CD4-positive, CD25-positive, alpha-beta regulatory T cell (primary cell): ENCODE data around the gene LRRC8D. TPM values are rescaled to one million over a fixed set of nuclear protein-coding genes. Genes with fewer than 3 reads are reported as not detected.

Experiments used
- ATAC-seq, 2 donors: fragments of 150-1000 bp; cut with Tn5 transposase; one replicate each; pipeline ENCODE4 v1.10.0; 2021; ENCODE audit warnings: low read depth in 2 of 2, moderate number of reproducible peaks in 2 of 2, moderate library complexity in 1 of 2
- DNase-seq, 3 donors: peaks; one replicate each; pipeline versions ENCODE4 v3.0.0 to v3.0.0-alpha.2; 2012 to 2022; ENCODE audit warnings: mixed read lengths in 1 of 3
- H3K27ac ChIP-seq: one replicate; pipeline ENCODE4 v1.7.0; 2013; ENCODE audit warnings: mild to moderate bottlenecking, low read length; ENCODE audit not compliant: insufficient read depth, poor library complexity, severe bottlenecking
- H3K27me3 ChIP-seq: one replicate; pipeline ENCODE4 v1.7.0; 2013; ENCODE audit warnings: low read length; ENCODE audit not compliant: control insufficient read depth, insufficient read depth
- H3K36me3 ChIP-seq: one replicate; pipeline ENCODE4 v1.7.0; 2013; ENCODE audit warnings: mild to moderate bottlenecking, low read length, moderate library complexity; ENCODE audit not compliant: control insufficient read depth, insufficient read depth
- H3K4me1 ChIP-seq: 2 replicates; pipeline ENCODE4 v1.7.0; 2013; ENCODE audit warnings: mild to moderate bottlenecking, low read length; ENCODE audit not compliant: insufficient read depth, control insufficient read depth, poor library complexity, severe bottlenecking
- H3K4me3 ChIP-seq: one replicate; pipeline ENCODE4 v1.7.0; 2013; ENCODE audit warnings: low read depth, mild to moderate bottlenecking, low read length, moderate library complexity
- H3K9me3 ChIP-seq, 2 experiments: 1 replicate in 1 of 2; 2 replicates in 1 of 2; pipeline ENCODE4 v1.7.0; 2013; ENCODE audit warnings: low read length in 2 of 2, mild to moderate bottlenecking in 1 of 2, moderate library complexity in 1 of 2; ENCODE audit not compliant: control insufficient read depth in 2 of 2
- H3K27ac Mint-ChIP-seq, 3 donors: one replicate each; pipeline ENCODE4 v1.8.0; 2020 to 2022; ENCODE audit warnings: mild to moderate bottlenecking in 3 of 3, mixed read lengths in 3 of 3, moderate library complexity in 2 of 3
- H3K27me3 Mint-ChIP-seq: one replicate; pipeline ENCODE4 v1.8.0; 2022; ENCODE audit warnings: mild to moderate bottlenecking, mixed read lengths
- H3K36me3 Mint-ChIP-seq: one replicate; pipeline ENCODE4 v1.8.0; 2020; ENCODE audit warnings: mixed read lengths
- H3K4me1 Mint-ChIP-seq, 4 donors: one replicate each; pipeline ENCODE4 v1.8.0; 2020 to 2022; ENCODE audit warnings: mixed read lengths in 4 of 4, mild to moderate bottlenecking in 1 of 4
- H3K4me3 Mint-ChIP-seq, 4 donors: one replicate each; pipeline ENCODE4 v1.8.0; 2020 to 2022; ENCODE audit warnings: mild to moderate bottlenecking in 4 of 4, mixed read lengths in 4 of 4, moderate library complexity in 3 of 4
- H3K9me3 Mint-ChIP-seq, 7 donors: one replicate each; pipeline ENCODE4 v1.8.0; 2020 to 2022; ENCODE audit warnings: mixed read lengths in 7 of 7, mild to moderate bottlenecking in 3 of 7, moderate library complexity in 2 of 7
- polyA plus RNA-seq, 4 donors: library from polyadenylated mRNA; unstranded; fragments of 300-500 nt; fragmentation: Illumina TruSeq; gene quantifications; one replicate each; pipeline ENCODE4 v1.2.3, GENCODE V29; 2021
- total RNA-seq: library from RNA; stranded (reverse); gene quantifications from one replicate; pipeline ENCODE4 v1.2.3, GENCODE V29; 2022

Gene LRRC8D
- total and polyA plus RNA-seq, 5 donors from 2014 or later = 23.6 to 69.0 (median 54.5) TPM

DNA sequence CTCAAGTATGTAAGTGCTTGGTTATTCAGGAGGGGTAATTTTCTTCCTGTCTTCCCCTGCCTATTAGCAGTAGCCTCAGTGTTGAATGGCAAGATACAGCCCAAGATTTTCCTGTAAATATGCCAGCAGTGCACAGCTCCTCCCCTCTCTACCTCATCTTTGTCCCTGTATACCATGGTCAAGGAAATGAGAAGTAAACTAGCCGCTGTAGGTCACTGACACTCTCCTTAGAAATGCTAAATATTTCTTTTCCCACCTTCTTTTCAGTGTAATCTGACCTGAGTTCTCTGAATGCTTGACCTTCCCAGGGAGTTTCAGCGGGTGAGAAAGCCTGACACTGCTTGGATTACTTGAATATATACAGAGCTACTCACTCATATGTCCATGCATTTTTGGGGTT, 89.9 kb downstream of the LRRC8D start:
- H3K4me3 Mint-ChIP-seq = no peak overlapping the region
- H3K27me3 Mint-ChIP-seq = no peaks in the 10 kb centered on the region
- H3K27me3 ChIP-seq = no peaks in the 10 kb centered on the region
- H3K27ac ChIP-seq = no peak overlapping the region
- H3K9me3 Mint-ChIP-seq = no peaks in the 10 kb centered on the region
- no peaks in the 10 kb centered on the region for H3K36me3 ChIP-seq
- H3K4me3 ChIP-seq = no peak overlapping the region
- no peaks in the 10 kb centered on the region for H3K9me3 ChIP-seq
- ATAC-seq = no peak
- H3K36me3 Mint-ChIP-seq = peaks cover 19% of the 10 kb centered on the region
- H3K4me1 ChIP-seq = no peaks in the 10 kb centered on the region
- peaks cover 23 to 58% (median 48%) of the 10 kb centered on the region in 4 donors for H3K4me1 Mint-ChIP-seq
- no peak for DNase-seq
- H3K27ac Mint-ChIP-seq = no peak overlapping the region

DNA sequence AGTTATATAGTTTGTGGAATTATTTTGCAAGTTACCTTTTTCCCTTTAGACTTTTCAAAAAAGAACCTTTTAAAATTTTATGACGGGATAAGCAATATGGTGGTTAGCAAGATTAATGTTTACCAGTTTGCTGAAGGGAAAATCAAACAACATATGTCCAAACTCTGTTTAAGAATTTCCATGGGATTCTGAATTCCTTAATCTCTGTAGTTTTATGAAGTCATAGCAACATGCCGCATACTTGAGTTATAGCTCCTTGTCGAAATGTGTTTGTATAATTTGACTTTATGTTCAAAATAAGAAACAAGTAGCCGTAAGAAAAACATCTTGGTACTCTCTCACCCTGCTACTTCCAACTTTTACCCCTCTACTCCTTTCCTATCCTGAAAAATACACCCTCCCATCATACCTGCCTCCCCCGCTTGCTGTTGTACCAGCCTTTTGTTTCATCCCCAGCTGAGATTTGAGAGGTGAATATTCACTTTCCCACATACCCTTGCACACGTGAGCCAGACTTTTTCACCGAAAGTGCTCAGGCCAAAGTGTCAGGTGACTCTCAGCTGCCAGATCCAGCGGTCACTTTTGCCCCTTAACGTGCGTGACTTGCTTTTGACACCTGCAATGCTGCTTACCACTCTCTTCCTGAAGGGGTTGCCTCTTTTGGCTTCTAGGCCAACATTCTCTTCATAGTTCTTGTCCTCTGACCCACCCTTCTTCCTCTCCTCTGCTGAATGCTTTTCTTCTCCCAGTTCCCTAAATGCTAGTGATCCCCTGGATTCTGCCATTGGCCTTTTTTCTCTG, 90.6 kb downstream of the LRRC8D start:
- Histone ChIP-seq H3K4me3 (no peak overlapping the region), H3K36me3 (no peaks in the 10 kb centered on the region), H3K27ac (no peak overlapping the region), H3K9me3 (no peaks in the 10 kb centered on the region), H3K27me3 (no peaks in the 10 kb centered on the region), H3K4me1 (no peaks in the 10 kb centered on the region)
- Mint-ChIP-seq H3K4me1 (peaks cover 23 to 54% (median 45%) of the 10 kb centered on the region in 4 donors), H3K4me3 (no peak overlapping the region), H3K9me3 (no peaks in the 10 kb centered on the region), H3K36me3 (peaks cover 19% of the 10 kb centered on the region), H3K27ac (peak overlapping the region in 1 of 3 donors; percentile 25), H3K27me3 (no peaks in the 10 kb centered on the region)
- ATAC-seq (no peak), DNase-seq (no peak)

DNA sequence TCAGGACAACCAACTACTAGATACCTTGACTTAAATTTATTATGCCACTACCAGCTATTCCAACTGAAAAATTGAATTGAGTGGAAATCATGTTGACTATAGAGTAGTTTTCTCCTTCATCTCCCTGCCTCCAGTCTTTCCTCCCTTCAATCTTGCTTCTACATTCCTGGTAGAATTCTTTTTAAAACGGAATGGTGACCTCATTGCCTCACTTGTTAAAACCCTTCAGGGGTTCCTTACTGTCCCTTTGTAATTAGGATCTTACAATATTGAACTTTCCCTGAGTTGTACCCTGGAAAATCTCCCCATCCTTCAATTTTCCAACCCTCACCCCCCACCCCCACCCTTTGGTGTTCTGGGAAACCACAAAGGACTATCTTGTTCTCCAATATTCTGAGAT, 91.2 kb downstream of the LRRC8D start:
- Mint-ChIP-seq H3K9me3 (no peaks in the 10 kb centered on the region), H3K27ac (peak overlapping the region in 1 of 3 donors; percentile 25), H3K4me1 (peaks cover 23 to 49% (median 39%) of the 10 kb centered on the region in 4 donors), H3K36me3 (peaks cover 21% of the 10 kb centered on the region), H3K27me3 (no peaks in the 10 kb centered on the region), H3K4me3 (no peak overlapping the region)
- Histone ChIP-seq H3K9me3 (no peaks in the 10 kb centered on the region), H3K36me3 (no peaks in the 10 kb centered on the region), H3K4me3 (no peak overlapping the region), H3K4me1 (no peaks in the 10 kb centered on the region), H3K27ac (no peak overlapping the region), H3K27me3 (no peaks in the 10 kb centered on the region)
- ATAC-seq (no peak), DNase-seq (no peak)

DNA sequence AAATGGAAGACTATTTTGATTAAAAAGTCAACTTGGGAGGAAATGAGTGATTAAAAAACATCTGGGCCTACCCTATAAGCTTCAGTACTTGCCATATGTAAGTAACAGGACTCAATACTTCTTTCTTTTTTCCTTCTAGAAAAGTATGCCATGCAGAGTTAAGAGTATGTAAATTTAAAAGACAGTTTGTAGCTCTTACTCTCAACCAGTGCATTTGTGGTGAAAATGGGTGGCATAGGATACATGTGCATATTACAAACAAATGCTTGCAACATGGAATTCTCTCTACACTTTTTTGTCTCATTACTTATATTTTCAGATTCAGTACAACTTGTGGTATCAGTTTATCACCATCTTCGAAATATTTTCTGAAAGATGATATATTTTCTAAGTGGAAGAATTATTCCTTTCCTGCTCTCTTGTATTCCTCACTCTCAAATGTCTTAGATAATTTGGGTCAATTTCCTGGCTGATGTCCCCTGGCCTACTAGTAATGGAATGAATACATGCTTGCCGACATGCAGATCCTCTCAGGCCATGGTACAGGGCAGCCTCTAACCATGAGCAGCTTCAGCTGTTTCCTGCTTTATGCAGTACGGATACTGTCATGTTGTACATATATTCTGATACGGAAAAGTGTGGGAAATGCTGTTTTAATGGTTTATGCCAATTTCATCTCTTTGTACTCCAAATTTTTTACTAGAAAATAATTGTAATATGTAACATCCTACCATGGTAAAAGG, 92.7 kb downstream of the LRRC8D start:
- H3K4me3 Mint-ChIP-seq = no peak overlapping the region
- Histone ChIP-seq H3K4me1 (no peaks in the 10 kb centered on the region), H3K36me3 (no peaks in the 10 kb centered on the region), H3K27ac (no peak overlapping the region), H3K27me3 (no peaks in the 10 kb centered on the region), H3K9me3 (no peaks in the 10 kb centered on the region), H3K4me3 (no peak overlapping the region)
- H3K4me1 Mint-ChIP-seq = peaks cover 15 to 41% (median 30%) of the 10 kb centered on the region in 4 donors
- DNase-seq = no peak
- H3K27ac Mint-ChIP-seq = peak overlapping the region in 2 of 3 donors; percentile 18 to 65
- peaks cover 18% of the 10 kb centered on the region for H3K36me3 Mint-ChIP-seq
- no peaks in the 10 kb centered on the region for H3K9me3 Mint-ChIP-seq
- ATAC-seq = no peak
- H3K27me3 Mint-ChIP-seq = no peaks in the 10 kb centered on the region

DNA sequence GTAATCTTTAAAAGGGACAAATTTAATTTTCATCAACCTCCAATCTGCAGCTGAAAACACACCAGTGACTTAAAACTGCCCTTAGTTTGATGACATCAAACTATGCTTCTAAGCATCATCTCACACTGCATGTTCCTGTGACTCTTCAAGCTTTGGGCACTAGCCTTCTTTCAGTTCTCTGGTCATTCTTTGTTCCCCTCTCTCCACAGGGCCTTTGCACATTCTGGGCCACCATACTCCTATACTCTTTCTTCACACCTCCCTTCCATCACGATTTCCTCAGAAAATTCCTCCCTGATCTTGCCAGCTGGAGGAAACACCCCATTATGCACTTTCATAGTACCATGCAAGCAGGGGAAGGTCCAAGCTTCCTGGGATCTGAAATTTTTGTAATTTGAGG, 96.5 kb downstream of the LRRC8D start:
- Mint-ChIP-seq H3K4me3 (no peak overlapping the region), H3K4me1 (peaks cover 9 to 34% (median 21%) of the 10 kb centered on the region in 4 donors), H3K9me3 (no peaks in the 10 kb centered on the region), H3K27ac (peak overlapping the region in 2 of 3 donors; percentile 70 to 75), H3K27me3 (no peaks in the 10 kb centered on the region), H3K36me3 (peaks cover 17% of the 10 kb centered on the region)
- no peak for DNase-seq
- ATAC-seq = no peak
- Histone ChIP-seq H3K4me1 (no peaks in the 10 kb centered on the region), H3K36me3 (no peaks in the 10 kb centered on the region), H3K27me3 (no peaks in the 10 kb centered on the region), H3K27ac (no peak overlapping the region), H3K9me3 (no peaks in the 10 kb centered on the region), H3K4me3 (no peak overlapping the region)

DNA sequence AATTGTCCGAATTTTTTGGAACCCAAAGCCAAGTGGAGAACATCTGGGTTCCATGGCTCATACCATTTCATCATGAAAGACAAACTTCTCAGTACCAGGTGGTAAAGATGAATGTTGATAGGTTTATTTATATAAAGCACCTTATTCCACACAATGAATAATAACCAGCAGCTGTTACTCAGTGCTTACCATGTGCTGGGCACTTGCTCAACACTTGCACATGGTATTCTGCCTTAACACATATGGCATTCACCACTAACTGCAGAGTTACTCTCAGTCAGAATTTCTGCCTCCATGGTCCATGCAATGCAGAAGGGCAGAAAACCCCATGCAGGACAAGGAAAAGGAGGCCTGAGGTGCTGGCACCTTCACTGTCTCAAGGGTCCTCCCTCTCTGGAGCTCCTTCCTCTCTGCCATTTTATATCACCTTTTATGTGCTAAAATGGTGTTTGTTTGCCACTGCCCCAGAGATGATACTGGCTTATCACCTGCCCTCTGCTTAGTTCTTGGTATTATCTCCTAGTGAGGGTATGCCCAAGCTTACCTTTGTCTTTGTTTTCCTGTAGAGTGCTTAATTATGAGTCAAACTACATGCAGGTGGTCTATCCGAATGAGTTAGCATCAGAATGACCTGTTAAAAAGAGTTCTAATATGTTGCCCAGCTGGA, 97.4 kb downstream of the LRRC8D start:
- peaks cover 17% of the 10 kb centered on the region for H3K36me3 Mint-ChIP-seq
- DNase-seq = no peak
- no peaks in the 10 kb centered on the region for H3K27me3 ChIP-seq
- H3K4me1 Mint-ChIP-seq = peaks cover 5 to 28% (median 15%) of the 10 kb centered on the region in 4 donors
- no peaks in the 10 kb centered on the region for H3K36me3 ChIP-seq
- H3K27ac Mint-ChIP-seq = peak overlapping the region in 2 of 3 donors; percentile 0 to 70
- peaks cover 0 to under 1% (median 0%) of the 10 kb centered on the region in 7 donors for H3K9me3 Mint-ChIP-seq
- no peak overlapping the region for H3K27ac ChIP-seq
- no peak overlapping the region for H3K4me3 ChIP-seq
- H3K4me1 ChIP-seq = no peaks in the 10 kb centered on the region
- H3K9me3 ChIP-seq = peaks cover 0 to under 1% of the 10 kb centered on the region in 2 experiments
- H3K4me3 Mint-ChIP-seq = no peak overlapping the region
- no peak for ATAC-seq
- H3K27me3 Mint-ChIP-seq = no peaks in the 10 kb centered on the region

DNA sequence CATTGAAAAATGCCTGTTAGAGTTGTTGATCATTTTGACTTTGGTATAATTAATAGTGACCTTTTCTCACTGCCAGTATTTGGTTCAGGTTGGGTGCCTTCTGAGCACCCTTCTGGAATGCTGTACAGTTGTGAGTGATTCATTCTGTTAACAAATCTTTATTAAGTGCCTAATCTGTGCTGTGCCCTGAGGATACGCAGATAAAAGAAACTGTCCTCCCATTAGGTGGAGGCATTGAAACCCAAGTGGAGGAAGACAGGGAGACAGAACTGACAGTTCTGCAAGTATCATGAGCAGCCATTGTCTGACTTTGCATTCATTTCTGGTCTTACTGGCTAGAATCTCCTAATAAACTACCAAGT, 97.9 kb downstream of the LRRC8D start:
- Histone ChIP-seq H3K9me3 (peaks cover 0 to 4% of the 10 kb centered on the region in 2 experiments), H3K27ac (no peak overlapping the region), H3K36me3 (peaks cover 5% of the 10 kb centered on the region), H3K27me3 (no peaks in the 10 kb centered on the region), H3K4me3 (no peak overlapping the region), H3K4me1 (no peaks in the 10 kb centered on the region)
- H3K4me1 Mint-ChIP-seq = peaks cover 5 to 26% (median 15%) of the 10 kb centered on the region in 4 donors
- H3K9me3 Mint-ChIP-seq = peaks cover 0 to 6% (median 0%) of the 10 kb centered on the region in 7 donors
- peak overlapping the region; percentile 0 to 70 (median 34) for H3K27ac Mint-ChIP-seq
- no peak overlapping the region for H3K4me3 Mint-ChIP-seq
- peaks cover 22% of the 10 kb centered on the region for H3K36me3 Mint-ChIP-seq
- H3K27me3 Mint-ChIP-seq = no peaks in the 10 kb centered on the region
- no peak for ATAC-seq
- no peak for DNase-seq
